GM12864 (cell line): ENCODE results near the gene P2RX5.
"Not testable (repeated sequence)": the region's sequence is repeated elsewhere in the genome, so short reads cannot be mapped to it uniquely, and the experiment has no call there.

Experiments used
- DNase-seq: peaks from one replicate; pipeline ENCODE4 v3.0.0-alpha.2; 2011; ENCODE audit warnings: low read depth
- H3K4me3 ChIP-seq: 2 replicates; pipeline ENCODE4 v1.5.1; 2011; ENCODE audit warnings: mild to moderate bottlenecking, low read depth, low read length, control low read depth
- TF ChIP-seq, protein P1 (sequence below): IDR thresholded peaks from 2 replicates; pipeline ENCODE4 v1.5.1; 2011; ENCODE audit warnings: low read depth, mild to moderate bottlenecking, moderate library complexity, low read length, control low read depth, inconsistent platforms; ENCODE audit errors: missing control alignments

Gene P2RX5

DNA sequence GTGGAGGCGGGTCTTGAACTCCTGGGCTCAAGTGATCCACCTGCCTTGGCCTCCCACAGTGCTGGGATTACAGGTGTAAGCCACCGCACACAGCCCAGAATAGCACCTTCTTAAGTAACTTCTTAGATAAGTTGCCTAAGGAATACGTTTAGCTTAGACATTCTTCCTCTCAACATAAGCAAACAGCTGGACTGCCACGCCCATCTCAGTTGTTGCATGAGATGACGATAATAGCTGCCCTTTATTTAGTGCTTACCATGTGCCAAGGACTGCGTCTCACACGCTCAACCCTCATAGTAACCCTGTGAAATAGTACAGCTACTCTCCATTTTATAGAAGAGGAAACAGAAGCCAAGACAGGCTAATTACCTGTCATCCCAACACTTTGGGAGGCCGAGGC is 39.6 kb upstream of the P2RX5 start:
- TF ChIP-seq, protein P1, sequence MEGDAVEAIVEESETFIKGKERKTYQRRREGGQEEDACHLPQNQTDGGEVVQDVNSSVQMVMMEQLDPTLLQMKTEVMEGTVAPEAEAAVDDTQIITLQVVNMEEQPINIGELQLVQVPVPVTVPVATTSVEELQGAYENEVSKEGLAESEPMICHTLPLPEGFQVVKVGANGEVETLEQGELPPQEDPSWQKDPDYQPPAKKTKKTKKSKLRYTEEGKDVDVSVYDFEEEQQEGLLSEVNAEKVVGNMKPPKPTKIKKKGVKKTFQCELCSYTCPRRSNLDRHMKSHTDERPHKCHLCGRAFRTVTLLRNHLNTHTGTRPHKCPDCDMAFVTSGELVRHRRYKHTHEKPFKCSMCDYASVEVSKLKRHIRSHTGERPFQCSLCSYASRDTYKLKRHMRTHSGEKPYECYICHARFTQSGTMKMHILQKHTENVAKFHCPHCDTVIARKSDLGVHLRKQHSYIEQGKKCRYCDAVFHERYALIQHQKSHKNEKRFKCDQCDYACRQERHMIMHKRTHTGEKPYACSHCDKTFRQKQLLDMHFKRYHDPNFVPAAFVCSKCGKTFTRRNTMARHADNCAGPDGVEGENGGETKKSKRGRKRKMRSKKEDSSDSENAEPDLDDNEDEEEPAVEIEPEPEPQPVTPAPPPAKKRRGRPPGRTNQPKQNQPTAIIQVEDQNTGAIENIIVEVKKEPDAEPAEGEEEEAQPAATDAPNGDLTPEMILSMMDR, result no peak
- no peak for DNase-seq
- H3K4me3 ChIP-seq, result no peak overlapping the region

DNA sequence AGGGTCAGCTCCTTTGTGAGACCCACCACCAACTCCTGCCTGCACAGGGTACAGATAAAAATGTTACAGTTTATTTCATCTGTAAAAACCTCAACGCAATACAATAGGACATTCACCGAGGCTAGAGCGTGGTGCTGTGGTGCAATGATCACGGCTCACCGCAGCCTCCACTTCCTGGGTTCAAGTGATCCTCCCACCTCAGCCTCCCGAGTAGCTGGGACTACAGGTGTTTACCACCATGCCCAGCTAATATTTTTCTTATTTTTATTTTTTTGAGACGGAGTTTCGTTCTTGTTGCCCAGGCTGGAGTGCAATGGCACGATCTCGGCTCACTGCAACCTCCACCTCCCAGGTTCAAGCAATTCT is 38.9 kb upstream of the P2RX5 start:
- DNase-seq, H3K4me3 ChIP-seq: not testable (repeated sequence)

DNA sequence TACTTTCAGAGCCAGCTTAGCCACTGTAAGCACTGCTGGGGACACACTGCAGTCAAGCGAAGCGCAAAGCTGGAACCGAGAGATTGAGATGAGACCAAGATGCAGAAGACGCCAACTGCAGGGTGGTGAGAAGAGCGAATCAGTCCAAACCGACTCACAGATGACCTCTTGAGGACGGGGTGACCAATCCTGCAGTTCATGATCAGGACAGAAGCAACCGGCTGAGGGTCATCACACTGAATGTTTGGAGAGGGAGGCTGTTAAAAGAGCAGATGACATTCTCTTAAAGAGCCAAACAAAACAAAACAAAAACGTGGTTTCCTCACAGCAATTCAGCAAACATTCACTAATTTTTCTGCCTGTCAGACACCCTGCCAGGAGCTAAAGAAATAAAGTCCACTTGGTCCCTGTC is 36.3 kb upstream of the P2RX5 start:
- no peak overlapping the region for H3K4me3 ChIP-seq
- TF ChIP-seq, protein P1, result peak; percentile 58
- DNase-seq, result peak; percentile 64

DNA sequence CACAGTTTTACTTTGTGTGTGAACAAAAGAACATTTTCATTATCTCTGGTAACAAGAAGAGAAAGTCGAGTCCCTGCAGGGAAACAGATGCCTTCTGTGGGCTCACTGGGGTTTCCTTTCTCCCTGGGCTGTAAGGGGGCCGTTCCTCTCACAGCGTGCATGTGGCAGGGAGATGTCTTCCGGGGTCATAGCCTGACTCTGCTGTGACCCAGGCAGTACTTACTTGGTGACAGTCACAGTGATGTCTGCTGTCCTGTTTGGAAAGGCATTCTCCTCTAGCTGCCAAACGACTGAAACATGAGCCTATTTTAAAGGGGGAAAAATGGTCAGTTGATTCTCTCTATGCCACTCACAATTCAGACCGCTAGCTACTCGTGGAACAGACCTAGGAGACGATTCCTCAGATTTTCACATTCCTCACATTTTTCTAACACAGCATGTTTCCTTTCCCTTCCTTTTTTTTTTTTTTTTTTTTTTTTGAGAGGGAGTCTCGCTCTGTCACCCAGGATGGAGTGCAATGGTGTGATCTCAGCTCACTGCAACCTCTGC is 35.0 kb upstream of the P2RX5 start:
- DNase-seq, result no peak
- no peak overlapping the region for H3K4me3 ChIP-seq
- TF ChIP-seq, protein P1, result no peak

DNA sequence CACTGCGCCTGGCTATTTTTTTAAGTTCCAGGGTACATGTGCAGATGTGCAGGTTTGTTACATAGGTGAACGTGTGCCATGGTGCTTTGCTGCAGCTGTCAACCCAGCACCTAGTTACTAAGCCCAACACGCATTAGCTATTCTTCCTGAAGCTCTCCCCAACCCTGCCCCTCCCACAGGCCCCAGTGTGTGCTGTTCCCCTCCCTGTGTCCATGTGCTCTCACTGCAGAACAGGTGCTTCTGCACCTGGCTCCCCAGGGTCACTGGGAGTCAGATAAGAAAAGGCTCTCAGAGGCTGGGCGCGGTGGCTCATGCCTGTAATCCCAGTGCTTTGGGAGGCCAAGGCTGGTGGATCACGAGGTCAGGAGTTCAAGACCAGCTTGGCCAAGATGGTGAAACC is 33.9 kb upstream of the P2RX5 start:
- no peak overlapping the region for H3K4me3 ChIP-seq
- TF ChIP-seq, protein P1, result no peak
- DNase-seq, result no peak

DNA sequence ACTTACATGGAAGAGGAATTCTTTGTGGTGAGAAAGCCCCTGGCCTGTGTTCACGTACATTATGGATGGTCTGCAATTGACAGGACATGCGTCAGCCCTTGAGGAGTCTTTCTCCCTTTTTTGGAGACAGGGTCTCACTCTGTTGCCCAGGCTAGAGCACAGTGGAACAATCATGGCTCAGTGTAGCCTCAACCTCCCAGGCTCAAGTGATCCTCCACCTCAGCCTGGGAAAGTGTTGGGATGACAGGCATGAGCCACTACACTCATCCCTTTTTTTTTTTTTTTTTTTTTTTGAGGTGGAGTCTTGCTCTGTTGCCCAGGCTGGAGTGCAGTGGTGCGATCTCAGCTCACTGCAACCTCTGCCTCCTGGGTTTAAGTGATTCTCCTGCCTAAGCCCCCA is 32.1 kb upstream of the P2RX5 start:
- DNase-seq, H3K4me3 ChIP-seq: not testable (repeated sequence)

DNA sequence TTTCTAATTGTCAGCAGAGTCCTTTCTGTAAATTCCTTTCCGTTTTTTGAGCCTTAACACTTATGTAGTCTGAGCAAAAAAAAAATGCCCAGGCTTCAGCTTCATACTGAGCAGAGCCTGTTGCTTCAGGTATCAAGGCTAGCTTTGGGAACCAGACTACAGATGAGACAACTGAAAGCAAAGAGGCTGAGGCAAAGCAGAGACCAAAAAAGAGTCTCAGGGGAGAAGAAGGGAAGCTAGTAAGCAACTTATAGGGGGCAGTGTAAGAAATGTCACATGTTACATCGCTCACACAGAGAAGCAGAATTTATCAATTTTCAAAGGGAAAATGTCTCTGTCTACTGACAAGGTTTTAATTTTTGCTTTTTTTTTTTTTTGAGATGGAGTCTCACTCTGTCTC is 31.1 kb upstream of the P2RX5 start:
- TF ChIP-seq, protein P1, result no peak
- DNase-seq, result no peak
- H3K4me3 ChIP-seq, result no peak overlapping the region

DNA sequence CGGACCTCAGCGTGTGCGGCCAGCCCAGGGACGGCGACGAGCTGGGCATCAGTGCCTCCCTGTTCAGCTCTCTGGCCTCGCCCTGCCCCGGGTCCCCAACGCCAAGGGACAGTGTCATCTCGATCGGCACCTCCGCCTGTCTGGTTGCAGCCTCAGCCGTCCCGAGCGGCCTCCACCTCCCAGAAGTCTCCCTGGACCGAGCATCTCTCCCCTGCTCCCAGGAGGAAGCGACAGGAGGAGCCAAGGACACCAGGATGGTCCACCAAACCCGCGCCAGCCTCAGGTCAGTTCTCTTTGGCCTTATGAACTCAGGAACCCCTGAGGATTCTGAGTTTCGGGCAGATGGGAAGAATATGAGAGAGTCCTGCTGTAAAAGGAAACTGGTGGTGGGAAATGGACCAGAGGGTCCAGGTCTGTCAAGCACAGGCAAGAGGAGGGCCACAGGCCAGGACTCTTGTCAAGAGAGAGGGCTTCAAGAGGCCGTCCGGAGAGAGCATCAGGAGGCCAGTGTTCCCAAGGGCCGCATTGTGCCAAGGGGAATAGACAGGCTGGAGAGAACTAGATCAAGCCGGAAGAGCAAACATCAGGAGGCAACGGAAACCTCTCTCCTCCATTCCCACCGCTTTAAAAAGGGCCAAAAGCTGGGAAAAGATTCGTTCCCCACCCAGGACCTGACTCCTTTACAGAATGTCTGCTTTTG is 28.6 kb upstream of the P2RX5 start:
- H3K4me3 ChIP-seq, result peak overlapping the region; percentile 88
- no peak for DNase-seq
- TF ChIP-seq, protein P1, result no peak
